ENCODE results near the gene UBE2S. TPM values are rescaled to one million over a fixed set of nuclear protein-coding genes. Genes with fewer than 3 reads are reported as not detected.
A peak's percentile ranks its signal among the peaks of the same experiment; 100 is the strongest.
"Not testable (repeated sequence)": the region's sequence is repeated elsewhere in the genome, so short reads cannot be mapped to it uniquely, and the experiment has no call there.

UBE2S gene
- total RNA-seq, 4 donors from 2014 or later, result 8.0 to 16.2 (median 9.9) TPM

GRCh38 chr19:55424518-55424917 lies 16.9 kb upstream of the UBE2S start:
- peak overlapping the region; percentile 57 to 88 (median 70) for H3K27ac ChIP-seq
- WGBS, 2 donors, result 57 to 67% methylated on average over 3 of the region's 3 CpGs
- TF ChIP-seq POLR2A (IDR thresholded peaks at IDR 0.05) (no peak), CTCF (IDR thresholded peaks at IDR 0.05) (no peak), EP300 (IDR thresholded peaks at IDR 0.05) (no peak)
- peaks cover 0 to 39% (median 11%) of the 10 kb centered on the region in 4 donors for H3K4me1 ChIP-seq
- DNase-seq (ENCODE audit: low spot score in 2 of 2), result no peak
- H3K4me3 ChIP-seq, result no peak overlapping the region
- peaks cover 0 to 36% of the 10 kb centered on the region in 2 donors for H3K27me3 ChIP-seq
- no peaks in the 10 kb centered on the region for H3K36me3 ChIP-seq
- no peaks in the 10 kb centered on the region for H3K9me3 ChIP-seq

- Histone ChIP-seq H3K4me3 (no peak overlapping the region), H3K27me3 (peaks cover 0 to 30% of the 10 kb centered on the region in 2 donors), H3K4me1 (peaks cover 0 to 34% (median 11%) of the 10 kb centered on the region in 4 donors), H3K27ac (peak overlapping the region in 2 of 4 donors; percentile 80 to 88), H3K36me3 (no peaks in the 10 kb centered on the region), H3K9me3 (no peaks in the 10 kb centered on the region)
- 44% methylated on average over 13 of the region's 13 CpGs for WGBS, 2 donors
- TF ChIP-seq CTCF (IDR thresholded peaks at IDR 0.05), result no peak
- TF ChIP-seq EP300 (IDR thresholded peaks at IDR 0.05), result peak in 1 of 2 donors; percentile 32
- TF ChIP-seq POLR2A (IDR thresholded peaks at IDR 0.05), result no peak
- DNase-seq (ENCODE audit: low spot score in 2 of 2), result no peak
These were observed 15.8 kb upstream of the UBE2S start for GRCh38 chr19:55423225-55424005.

- not testable (repeated sequence) for H3K4me3 ChIP-seq; DNase-seq (ENCODE audit: low spot score in 2 of 2); H3K9me3 ChIP-seq; H3K36me3 ChIP-seq; H3K27ac ChIP-seq
- WGBS, 2 donors, result 64 to 80% methylated on average over 4 of the region's 4 CpGs
- peaks cover 0 to 21% (median 4%) of the 10 kb centered on the region in 4 donors for H3K4me1 ChIP-seq
- H3K27me3 ChIP-seq, result peaks cover 0 to 18% of the 10 kb centered on the region in 2 donors
These were observed 13.7 kb upstream of the UBE2S start for GRCh38 chr19:55421281-55421680.

GRCh38 chr19:55419624-55420236 lies 12.1 kb upstream of the UBE2S start:
- DNase-seq (ENCODE audit: low spot score in 2 of 2), result no peak
- TF ChIP-seq CTCF (IDR thresholded peaks at IDR 0.05) (no peak), EP300 (IDR thresholded peaks at IDR 0.05) (no peak), POLR2A (IDR thresholded peaks at IDR 0.05) (no peak)
- WGBS, 2 donors, result 61 to 70% methylated on average over 5 of the region's 5 CpGs

GRCh38 chr19:55419103-55419502 lies 11.5 kb upstream of the UBE2S start:
- peak overlapping the region in 1 of 4 donors; percentile 6 for H3K27ac ChIP-seq
- H3K9me3 ChIP-seq, result no peaks in the 10 kb centered on the region
- WGBS, 2 donors, result 57 to 61% methylated on average over 4 to 5 of the region's 5 CpGs
- H3K4me3 ChIP-seq, result no peak overlapping the region
- H3K27me3 ChIP-seq, result peaks cover 0 to 7% of the 10 kb centered on the region in 2 donors
- no peak for DNase-seq (ENCODE audit: low spot score in 2 of 2)
- no peak for TF ChIP-seq CTCF (IDR thresholded peaks at IDR 0.05)
- no peak for TF ChIP-seq POLR2A (IDR thresholded peaks at IDR 0.05)
- TF ChIP-seq EP300 (IDR thresholded peaks at IDR 0.05), result no peak
- no peaks in the 10 kb centered on the region for H3K36me3 ChIP-seq
- H3K4me1 ChIP-seq, result peaks cover 0 to 16% (median 0%) of the 10 kb centered on the region in 4 donors

More at GRCh38 chr19:55419624-55420236, 12.1 kb upstream of the UBE2S start:
- Histone ChIP-seq H3K4me1 (peaks cover 0 to 21% (median 2%) of the 10 kb centered on the region in 4 donors), H3K4me3 (no peak overlapping the region), H3K9me3 (no peaks in the 10 kb centered on the region), H3K27me3 (peaks cover 0 to 13% of the 10 kb centered on the region in 2 donors), H3K27ac (peak overlapping the region in 1 of 4 donors; percentile 6), H3K36me3 (no peaks in the 10 kb centered on the region)

All from tibial nerve (tissue), 4 donors.